Neural progenitor cell (in vitro differentiated cells): ENCODE data around the gene TENT4A.

Experiments
- CTCF ChIP-seq: fragments of 200-600 bp; sonication (generic); IDR thresholded peaks from 2 replicates; pipeline ENCODE4 v1.5.1; 2017; ENCODE audit warnings: antibody characterized with exemption, mild to moderate bottlenecking
- EZH2 ChIP-seq: fragments of 200-600 bp; sonication (generic); IDR thresholded peaks from 2 replicates; pipeline ENCODE4 v1.6.1; 2017; ENCODE audit warnings: antibody characterized with exemption, mild to moderate bottlenecking, moderate library complexity

GRCh38 chr5:6788439-6788838, 75.2 kb downstream of the TENT4A start:
- TF ChIP-seq CTCF (no peak), EZH2 (no peak)
